Liver (tissue), 3 donors: ENCODE data around the gene SMC4.
"Not testable (repeated sequence)": the region's sequence is repeated elsewhere in the genome, so short reads cannot be mapped to it uniquely, and the experiment has no call there.

Experiments used
- FOXA1 ChIP-seq: IDR thresholded peaks from 2 replicates; pipeline ENCODE4 v1.6.1; 2016; ENCODE audit warnings: antibody characterized with exemption
- FOXA2 ChIP-seq: IDR thresholded peaks from 2 replicates; pipeline ENCODE4 v1.6.1; 2016; ENCODE audit warnings: antibody characterized with exemption
- GABPA ChIP-seq, 2 donors: IDR thresholded peaks in 1 of 2; conservative IDR thresholded peaks in 1 of 2; 2 replicates each; pipeline ENCODE4 v1.6.1; 2016; ENCODE audit warnings: antibody characterized with exemption in 2 of 2, mild to moderate bottlenecking in 1 of 2, moderate library complexity in 1 of 2
- HNF4G ChIP-seq: IDR thresholded peaks from 2 replicates; pipeline ENCODE4 v1.6.1; 2016; ENCODE audit warnings: antibody characterized with exemption
- JUND ChIP-seq, 2 donors: IDR thresholded peaks; 2 replicates each; pipeline ENCODE4 v1.6.1; 2016; ENCODE audit warnings: antibody characterized with exemption in 2 of 2
- NR2F2 ChIP-seq: IDR thresholded peaks from 2 replicates; pipeline ENCODE4 v1.6.1; 2016; ENCODE audit warnings: antibody characterized with exemption
- RAD21 ChIP-seq, 2 donors: IDR thresholded peaks; 2 replicates each; pipeline ENCODE4 v1.6.1; 2016; ENCODE audit warnings: antibody characterized with exemption in 2 of 2, mild to moderate bottlenecking in 2 of 2
- SP1 ChIP-seq: IDR thresholded peaks from 2 replicates; pipeline ENCODE4 v1.6.1; 2018; ENCODE audit warnings: antibody characterized with exemption, mild to moderate bottlenecking
- TAF1 ChIP-seq: conservative IDR thresholded peaks from 2 replicates; pipeline ENCODE4 v1.6.1; 2016; ENCODE audit warnings: antibody characterized with exemption, mild to moderate bottlenecking
- YY1 ChIP-seq: IDR thresholded peaks from 2 replicates; pipeline ENCODE4 v1.6.1; 2016; ENCODE audit warnings: antibody characterized with exemption, mild to moderate bottlenecking
- TF ChIP-seq, protein P1 (sequence below): fragments of 150-350 bp; IDR thresholded peaks from 2 replicates; pipeline ENCODE4 v1.5.1; 2017; ENCODE audit warnings: improper control_type of control experiment, low read depth, low read length; ENCODE audit not compliant: missing input control
- TF ChIP-seq, protein P2 (sequence below): IDR thresholded peaks from 2 replicates; pipeline ENCODE4 v1.6.1; 2016; ENCODE audit warnings: antibody characterized with exemption
- TF ChIP-seq, protein P3 (sequence below): IDR thresholded peaks from 2 replicates; pipeline ENCODE4 v1.6.1; 2016; ENCODE audit warnings: antibody characterized with exemption, mild to moderate bottlenecking
- donor health status: healthy.
- donor health status: healthy.

- not testable (repeated sequence) for TF ChIP-seq TAF1; FOXA2; JUND (IDR thresholded peaks at IDR 0.05); SP1; HNF4G; RAD21 (IDR thresholded peaks at IDR 0.05); FOXA1; NR2F2; YY1; GABPA (IDR thresholded peaks at IDR 0.05 in 1 of 2, conservative IDR thresholded peaks at IDR 0.05 in 1 of 2)
- TF ChIP-seq, protein P1, sequence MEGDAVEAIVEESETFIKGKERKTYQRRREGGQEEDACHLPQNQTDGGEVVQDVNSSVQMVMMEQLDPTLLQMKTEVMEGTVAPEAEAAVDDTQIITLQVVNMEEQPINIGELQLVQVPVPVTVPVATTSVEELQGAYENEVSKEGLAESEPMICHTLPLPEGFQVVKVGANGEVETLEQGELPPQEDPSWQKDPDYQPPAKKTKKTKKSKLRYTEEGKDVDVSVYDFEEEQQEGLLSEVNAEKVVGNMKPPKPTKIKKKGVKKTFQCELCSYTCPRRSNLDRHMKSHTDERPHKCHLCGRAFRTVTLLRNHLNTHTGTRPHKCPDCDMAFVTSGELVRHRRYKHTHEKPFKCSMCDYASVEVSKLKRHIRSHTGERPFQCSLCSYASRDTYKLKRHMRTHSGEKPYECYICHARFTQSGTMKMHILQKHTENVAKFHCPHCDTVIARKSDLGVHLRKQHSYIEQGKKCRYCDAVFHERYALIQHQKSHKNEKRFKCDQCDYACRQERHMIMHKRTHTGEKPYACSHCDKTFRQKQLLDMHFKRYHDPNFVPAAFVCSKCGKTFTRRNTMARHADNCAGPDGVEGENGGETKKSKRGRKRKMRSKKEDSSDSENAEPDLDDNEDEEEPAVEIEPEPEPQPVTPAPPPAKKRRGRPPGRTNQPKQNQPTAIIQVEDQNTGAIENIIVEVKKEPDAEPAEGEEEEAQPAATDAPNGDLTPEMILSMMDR = not testable (repeated sequence)
- TF ChIP-seq, protein P2, sequence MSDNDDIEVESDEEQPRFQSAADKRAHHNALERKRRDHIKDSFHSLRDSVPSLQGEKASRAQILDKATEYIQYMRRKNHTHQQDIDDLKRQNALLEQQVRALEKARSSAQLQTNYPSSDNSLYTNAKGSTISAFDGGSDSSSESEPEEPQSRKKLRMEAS = not testable (repeated sequence)
- TF ChIP-seq, protein P3, sequence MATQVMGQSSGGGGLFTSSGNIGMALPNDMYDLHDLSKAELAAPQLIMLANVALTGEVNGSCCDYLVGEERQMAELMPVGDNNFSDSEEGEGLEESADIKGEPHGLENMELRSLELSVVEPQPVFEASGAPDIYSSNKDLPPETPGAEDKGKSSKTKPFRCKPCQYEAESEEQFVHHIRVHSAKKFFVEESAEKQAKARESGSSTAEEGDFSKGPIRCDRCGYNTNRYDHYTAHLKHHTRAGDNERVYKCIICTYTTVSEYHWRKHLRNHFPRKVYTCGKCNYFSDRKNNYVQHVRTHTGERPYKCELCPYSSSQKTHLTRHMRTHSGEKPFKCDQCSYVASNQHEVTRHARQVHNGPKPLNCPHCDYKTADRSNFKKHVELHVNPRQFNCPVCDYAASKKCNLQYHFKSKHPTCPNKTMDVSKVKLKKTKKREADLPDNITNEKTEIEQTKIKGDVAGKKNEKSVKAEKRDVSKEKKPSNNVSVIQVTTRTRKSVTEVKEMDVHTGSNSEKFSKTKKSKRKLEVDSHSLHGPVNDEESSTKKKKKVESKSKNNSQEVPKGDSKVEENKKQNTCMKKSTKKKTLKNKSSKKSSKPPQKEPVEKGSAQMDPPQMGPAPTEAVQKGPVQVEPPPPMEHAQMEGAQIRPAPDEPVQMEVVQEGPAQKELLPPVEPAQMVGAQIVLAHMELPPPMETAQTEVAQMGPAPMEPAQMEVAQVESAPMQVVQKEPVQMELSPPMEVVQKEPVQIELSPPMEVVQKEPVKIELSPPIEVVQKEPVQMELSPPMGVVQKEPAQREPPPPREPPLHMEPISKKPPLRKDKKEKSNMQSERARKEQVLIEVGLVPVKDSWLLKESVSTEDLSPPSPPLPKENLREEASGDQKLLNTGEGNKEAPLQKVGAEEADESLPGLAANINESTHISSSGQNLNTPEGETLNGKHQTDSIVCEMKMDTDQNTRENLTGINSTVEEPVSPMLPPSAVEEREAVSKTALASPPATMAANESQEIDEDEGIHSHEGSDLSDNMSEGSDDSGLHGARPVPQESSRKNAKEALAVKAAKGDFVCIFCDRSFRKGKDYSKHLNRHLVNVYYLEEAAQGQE = not testable (repeated sequence)
Measured at GRCh38 chr3:160362896-160363295, 36.6 kb upstream of the SMC4 start.
